ENCODE measurements around the gene EML6. TPM values are rescaled to one million over a fixed set of nuclear protein-coding genes. Genes with fewer than 3 reads are reported as not detected.

Gene EML6
- total and polyA plus RNA-seq, 2 of the 8 experiments (the other 6 are each of a cell fraction or from before 2014, with no cell fraction given), result 1.2 to 1.6 TPM

- TF ChIP-seq EZH2 (IDR thresholded peaks at IDR 0.05; ENCODE audit: low read depth, low read length, severe bottlenecking) (no peak), GTF2F1 (IDR thresholded peaks at IDR 0.05; ENCODE audit: borderline replicate concordance, low read depth, low read length) (no peak), POLR2AphosphoS5 (IDR thresholded peaks at IDR 0.05; ENCODE audit: low read depth, low read length) (no peak), EGR1 (IDR thresholded peaks at IDR 0.05; ENCODE audit: borderline replicate concordance, low read depth, low read length) (no peak), TBP (IDR thresholded peaks at IDR 0.05; ENCODE audit: low read depth, low read length) (no peak), SP2 (IDR thresholded peaks at IDR 0.05; ENCODE audit: low read length) (no peak), SP4 (IDR thresholded peaks at IDR 0.05; ENCODE audit: low read length) (no peak)
Measured at GRCh38 chr2:54906716-54907115, 183.3 kb downstream of the EML6 start (continued).
